ENCODE results near the gene GNL3L.
A peak's percentile ranks its signal among the peaks of the same experiment; 100 is the strongest.
"Not testable (repeated sequence)": the region's sequence is repeated elsewhere in the genome, so short reads cannot be mapped to it uniquely, and the experiment has no call there.

Gene GNL3L

GRCh38 chrX:54534271-54534670 lies 4.3 kb downstream of the GNL3L start:
- no peaks in the 10 kb centered on the region for H3F3A ChIP-seq (ENCODE audit: low read depth)
- H3K27me3 ChIP-seq (ENCODE audit: insufficient read depth, low read length, poor library complexity, severe bottlenecking) = no peaks in the 10 kb centered on the region
- no peak overlapping the region for H2AFZ ChIP-seq (ENCODE audit: low read length)
- peaks cover 7% of the 10 kb centered on the region; the same call in 1 of the 2 replicates for H3K36me3 ChIP-seq (ENCODE audit: insufficient read depth, low read length)
- H3K4me3 ChIP-seq (ENCODE audit: low read length, poor library complexity, severe bottlenecking) = peak overlapping the region; percentile 43
- no peaks in the 10 kb centered on the region for H3K9me3 ChIP-seq (ENCODE audit: insufficient read depth, low read depth, low read length)
- no peaks in the 10 kb centered on the region for H3K9me2 ChIP-seq (replicated peaks; ENCODE audit: low read depth, low read length)
- H4K20me1 ChIP-seq (ENCODE audit: insufficient read depth, low read length, poor library complexity, severe bottlenecking) = peaks cover 4% of the 10 kb centered on the region
- H3K4me1 ChIP-seq (ENCODE audit: insufficient read depth, low read length, poor library complexity, severe bottlenecking) = peaks cover 8% of the 10 kb centered on the region
- TF ChIP-seq EZH2phosphoT487 (IDR thresholded peaks at IDR 0.05; ENCODE audit: borderline replicate concordance) = no peak
- H3K9ac ChIP-seq (ENCODE audit: low read depth, low read length, poor library complexity, severe bottlenecking) = peak overlapping the region; percentile 27
- H3K4me2 ChIP-seq (ENCODE audit: low read depth, low read length, poor library complexity, severe bottlenecking) = peak overlapping the region; percentile 66
- peaks cover 58% of the 10 kb centered on the region for H3K79me2 ChIP-seq (ENCODE audit: insufficient read depth, low read length)

GRCh38 chrX:54540289-54540688 lies 10.3 kb downstream of the GNL3L start:
- Histone ChIP-seq H3K9me2 (replicated peaks; ENCODE audit: low read depth, low read length) (no peaks in the 10 kb centered on the region), H3K79me2 (ENCODE audit: insufficient read depth, low read length) (peaks cover 12% of the 10 kb centered on the region; the same call in 1 of the 2 replicates)
- TF ChIP-seq EZH2phosphoT487 (IDR thresholded peaks at IDR 0.05; ENCODE audit: borderline replicate concordance) (no peak), CTCF (conservative IDR thresholded peaks at IDR 0.05; ENCODE audit: low read length) (no peak)

DNA sequence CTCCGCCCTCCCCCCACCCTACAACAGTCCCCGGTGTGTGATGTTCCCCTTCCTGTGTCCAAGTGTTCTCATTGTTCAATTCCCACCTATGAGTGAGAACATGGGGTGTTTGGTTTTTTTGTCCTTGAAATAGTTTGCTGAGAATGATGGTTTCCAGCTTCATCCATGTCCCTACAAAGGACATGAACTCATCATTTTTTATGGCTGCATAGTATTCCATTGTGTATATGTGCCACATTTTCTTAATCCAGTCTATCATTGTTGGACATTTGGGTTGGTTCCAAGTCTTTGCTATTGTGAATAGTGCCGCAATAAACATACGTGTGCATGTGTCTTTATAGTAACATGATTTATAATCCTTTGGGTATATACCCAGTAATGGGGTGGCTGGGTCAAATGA lies 12.2 kb downstream of the GNL3L start:
- not testable (repeated sequence) for H3K4me2 ChIP-seq (ENCODE audit: low read depth, low read length, poor library complexity, severe bottlenecking)

More at GRCh38 chrX:54540289-54540688, 10.3 kb downstream of the GNL3L start:
- no peaks in the 10 kb centered on the region for H3K9me3 ChIP-seq (ENCODE audit: insufficient read depth, low read depth, low read length)
- no peaks in the 10 kb centered on the region for H3K4me1 ChIP-seq (ENCODE audit: insufficient read depth, low read length, poor library complexity, severe bottlenecking)
- H4K20me1 ChIP-seq (ENCODE audit: insufficient read depth, low read length, poor library complexity, severe bottlenecking) = no peaks in the 10 kb centered on the region
- H3K27me3 ChIP-seq (ENCODE audit: insufficient read depth, low read length, poor library complexity, severe bottlenecking) = no peaks in the 10 kb centered on the region
- peaks cover 44% of the 10 kb centered on the region for H3K36me3 ChIP-seq (ENCODE audit: insufficient read depth, low read length)
- H3K4me2 ChIP-seq (ENCODE audit: low read depth, low read length, poor library complexity, severe bottlenecking) = no peak overlapping the region
- no peak overlapping the region for H3K9ac ChIP-seq (ENCODE audit: low read depth, low read length, poor library complexity, severe bottlenecking)
- no peaks in the 10 kb centered on the region for H3F3A ChIP-seq (ENCODE audit: low read depth)
- no peak overlapping the region for H2AFZ ChIP-seq (ENCODE audit: low read length)
- no peak overlapping the region for H3K4me3 ChIP-seq (ENCODE audit: low read length, poor library complexity, severe bottlenecking)

DNA sequence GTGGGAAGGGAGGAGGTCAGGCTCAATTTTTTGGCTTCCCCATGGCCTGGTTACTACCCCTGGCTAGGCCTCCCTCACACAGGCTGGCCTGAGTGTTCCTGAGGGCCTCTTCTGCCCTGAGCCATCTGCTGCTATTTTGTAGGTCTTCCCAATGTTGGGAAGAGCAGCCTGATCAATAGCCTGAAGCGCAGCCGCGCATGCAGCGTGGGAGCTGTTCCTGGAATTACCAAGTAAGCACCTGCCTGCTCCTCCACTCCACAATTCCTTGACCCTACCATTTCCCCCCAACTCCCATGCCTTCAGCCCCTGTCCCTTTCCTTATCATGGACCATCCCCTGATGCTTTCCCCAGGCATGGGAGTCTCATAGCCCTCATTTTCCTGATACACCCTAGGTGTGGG lies 20.8 kb downstream of the GNL3L start:
- Histone ChIP-seq H3K4me2 (ENCODE audit: low read depth, low read length, poor library complexity, severe bottlenecking) (no peak overlapping the region), H3K9ac (ENCODE audit: low read depth, low read length, poor library complexity, severe bottlenecking) (no peak overlapping the region), H3K27me3 (ENCODE audit: insufficient read depth, low read length, poor library complexity, severe bottlenecking) (no peaks in the 10 kb centered on the region), H3K79me2 (ENCODE audit: insufficient read depth, low read length) (no peaks in the 10 kb centered on the region), H3K4me3 (ENCODE audit: low read length, poor library complexity, severe bottlenecking) (no peak overlapping the region), H4K20me1 (ENCODE audit: insufficient read depth, low read length, poor library complexity, severe bottlenecking) (no peaks in the 10 kb centered on the region), H3K36me3 (ENCODE audit: insufficient read depth, low read length) (peaks cover 74% of the 10 kb centered on the region; the same call in 1 of the 2 replicates), H3K9me2 (replicated peaks; ENCODE audit: low read depth, low read length) (no peaks in the 10 kb centered on the region), H2AFZ (ENCODE audit: low read length) (no peak overlapping the region), H3F3A (ENCODE audit: low read depth) (no peaks in the 10 kb centered on the region), H3K9me3 (ENCODE audit: insufficient read depth, low read depth, low read length) (no peaks in the 10 kb centered on the region), H3K4me1 (ENCODE audit: insufficient read depth, low read length, poor library complexity, severe bottlenecking) (no peaks in the 10 kb centered on the region)
- TF ChIP-seq EZH2phosphoT487 (IDR thresholded peaks at IDR 0.05; ENCODE audit: borderline replicate concordance) = no peak
- no peak for TF ChIP-seq CTCF (conservative IDR thresholded peaks at IDR 0.05; ENCODE audit: low read length)

More for the DNA sequence above, 12.2 kb downstream of the GNL3L start:
- not testable (repeated sequence) for H3K4me3 ChIP-seq (ENCODE audit: low read length, poor library complexity, severe bottlenecking); H3K9ac ChIP-seq (ENCODE audit: low read depth, low read length, poor library complexity, severe bottlenecking); H3K79me2 ChIP-seq (ENCODE audit: insufficient read depth, low read length); H3K4me1 ChIP-seq (ENCODE audit: insufficient read depth, low read length, poor library complexity, severe bottlenecking); H3K27me3 ChIP-seq (ENCODE audit: insufficient read depth, low read length, poor library complexity, severe bottlenecking); H3F3A ChIP-seq (ENCODE audit: low read depth); H4K20me1 ChIP-seq (ENCODE audit: insufficient read depth, low read length, poor library complexity, severe bottlenecking); H3K9me3 ChIP-seq (ENCODE audit: insufficient read depth, low read depth, low read length); H3K9me2 ChIP-seq (replicated peaks; ENCODE audit: low read depth, low read length); H2AFZ ChIP-seq (ENCODE audit: low read length)
- peaks cover 54% of the 10 kb centered on the region for H3K36me3 ChIP-seq (ENCODE audit: insufficient read depth, low read length)
